GM12873 (cell line): ENCODE data around the gene PITX2.

Source experiments
- CTCF ChIP-seq: IDR thresholded peaks from 2 replicates; pipeline ENCODE4 v1.5.1; 2012; ENCODE audit warnings: low read depth, mild to moderate bottlenecking, moderate library complexity, low read length, control low read depth; ENCODE audit not compliant: insufficient read depth; ENCODE audit errors: missing control alignments

PITX2 gene

GRCh38 chr4:110615353-110616237 lies 7.3 kb downstream of the PITX2 start:
- no peak for TF ChIP-seq CTCF

- no peak for TF ChIP-seq CTCF
These were observed 7.9 kb downstream of the PITX2 start for GRCh38 chr4:110614976-110615352.

GRCh38 chr4:110614173-110614963 lies 8.5 kb downstream of the PITX2 start:
- TF ChIP-seq CTCF = no peak

GRCh38 chr4:110613745-110614144 lies 9.1 kb downstream of the PITX2 start:
- no peak for TF ChIP-seq CTCF

GRCh38 chr4:110612631-110613269 lies 10.1 kb downstream of the PITX2 start:
- TF ChIP-seq CTCF = no peak

GRCh38 chr4:110611968-110612447 lies 10.9 kb downstream of the PITX2 start:
- no peak for TF ChIP-seq CTCF
